WERI-Rb-1 (cell line): ENCODE results near the gene FOXF1.

Experiments used
- DNase-seq: peaks from one replicate; pipeline ENCODE4 v3.0.0-alpha.2; 2020
- H3K27ac ChIP-seq: fragments of 250-450 bp; sonication (Bioruptor Pico); 2 replicates; pipeline ENCODE4 v1.5.1; 2020; ENCODE audit warnings: mild to moderate bottlenecking, moderate library complexity
- H3K27me3 ChIP-seq: fragments of 250-450 bp; sonication (Bioruptor Pico); 2 replicates; pipeline ENCODE4 v1.5.1; 2021; ENCODE audit warnings: mild to moderate bottlenecking, low read depth, moderate library complexity; ENCODE audit not compliant: insufficient read depth, severe bottlenecking
- H3K36me3 ChIP-seq: fragments of 250-450 bp; sonication (Bioruptor Pico); 2 replicates; pipeline ENCODE4 v1.5.1; 2020; ENCODE audit warnings: mild to moderate bottlenecking, moderate library complexity
- H3K4me3 ChIP-seq: 2 replicates; pipeline ENCODE4 v1.5.1; 2011; ENCODE audit warnings: low read depth, mild to moderate bottlenecking, control low read depth, low read length
- H3K9me3 ChIP-seq: fragments of 250-450 bp; sonication (Bioruptor Pico); 2 replicates; pipeline ENCODE4 v1.5.1; 2021; ENCODE audit warnings: mild to moderate bottlenecking, moderate library complexity; ENCODE audit not compliant: severe bottlenecking
- CTCF ChIP-seq: IDR thresholded peaks from 2 replicates; pipeline ENCODE4 v1.5.1; 2011; ENCODE audit warnings: low read depth, mild to moderate bottlenecking, control low read depth, inconsistent platforms, low read length

The FOXF1 gene

GRCh38 chr16:86557587-86557986, 47.3 kb downstream of the FOXF1 start:
- Histone ChIP-seq H3K4me3 (no peak overlapping the region), H3K36me3 (no peaks in the 10 kb centered on the region), H3K9me3 (no peaks in the 10 kb centered on the region), H3K27me3 (no peaks in the 10 kb centered on the region), H3K27ac (no peak overlapping the region)
- no peak for TF ChIP-seq CTCF
- no peak for DNase-seq

GRCh38 chr16:86558355-86559193, 48.2 kb downstream of the FOXF1 start:
- no peaks in the 10 kb centered on the region for H3K36me3 ChIP-seq
- H3K9me3 ChIP-seq = no peaks in the 10 kb centered on the region
- DNase-seq = no peak
- no peaks in the 10 kb centered on the region for H3K27me3 ChIP-seq
- no peak overlapping the region for H3K4me3 ChIP-seq
- no peak for TF ChIP-seq CTCF
- no peak overlapping the region for H3K27ac ChIP-seq

GRCh38 chr16:86559802-86560305, 49.5 kb downstream of the FOXF1 start:
- H3K36me3 ChIP-seq = no peaks in the 10 kb centered on the region
- no peaks in the 10 kb centered on the region for H3K9me3 ChIP-seq
- H3K27ac ChIP-seq = no peak overlapping the region
- no peak for DNase-seq
- no peak for TF ChIP-seq CTCF
- peaks cover 8% of the 10 kb centered on the region for H3K27me3 ChIP-seq
- no peak overlapping the region for H3K4me3 ChIP-seq

- Histone ChIP-seq H3K9me3 (no peaks in the 10 kb centered on the region), H3K27me3 (peaks cover 30% of the 10 kb centered on the region), H3K27ac (no peak overlapping the region), H3K36me3 (no peaks in the 10 kb centered on the region), H3K4me3 (no peak overlapping the region)
- DNase-seq = no peak
- TF ChIP-seq CTCF = no peak
Measured at GRCh38 chr16:86562356-86562755, 52.0 kb downstream of the FOXF1 start.

GRCh38 chr16:86563469-86564345, 53.4 kb downstream of the FOXF1 start:
- H3K36me3 ChIP-seq = no peaks in the 10 kb centered on the region
- no peak overlapping the region for H3K27ac ChIP-seq
- H3K9me3 ChIP-seq = no peaks in the 10 kb centered on the region
- peak; percentile 76 for TF ChIP-seq CTCF
- peak; percentile 69 for DNase-seq
- H3K27me3 ChIP-seq = peaks cover 37% of the 10 kb centered on the region
- peak overlapping the region; percentile 21; the same call in 1 of the 2 replicates for H3K4me3 ChIP-seq
